PC-3 (cell line): ENCODE results near the gene PKD1L1. TPM values are rescaled to one million over a fixed set of nuclear protein-coding genes. Genes with fewer than 3 reads are reported as not detected.

Source experiments
- ATAC-seq: fragments of 200-7000 bp; cut with Tn5 transposase; 2 replicates; pipeline ENCODE4 v1.9.1; 2020; ENCODE audit warnings: mild to moderate bottlenecking, moderate library complexity
- BruUV-seq: library from RNA; stranded (reverse); fragments of 400-500 nt; replicated peaks from 2 replicates; lab custom pipeline; 2021; lab: Mats Ljungman, UMichigan
- CTCF ChIA-PET: fragments of 300-600 bp; sonication (Branson Sonifier 250); formaldehyde crosslinking; loops from one replicate; lab custom pipeline; 2022; ENCODE audit warnings: antibody characterized with exemption; lab: Charles Lee
- POLR2A ChIA-PET: fragments of 300-600 bp; sonication (Branson Sonifier 250); formaldehyde crosslinking; loops from one replicate; lab custom pipeline; 2022; ENCODE audit warnings: antibody characterized with exemption; ENCODE audit not compliant: unreplicated experiment; lab: Charles Lee
- DNase-seq: peaks from one replicate; pipeline ENCODE4 v3.0.0-alpha.2; 2015
- H2AFZ ChIP-seq: fragments of 300-600 bp; sonication (generic); 2 replicates; pipeline ENCODE4 v1.6.0; 2016; ENCODE audit warnings: antibody characterized with exemption, low read length
- H3F3A ChIP-seq: fragments of 300-600 bp; sonication (generic); one replicate; pipeline ENCODE4 v1.6.0; 2017; ENCODE audit warnings: antibody characterized with exemption, low read length, control low read depth, mild to moderate bottlenecking; ENCODE audit not compliant: unreplicated experiment
- H3K27ac ChIP-seq: fragments of 300-600 bp; sonication (generic); 2 replicates; pipeline ENCODE4 v1.5.1; 2016; ENCODE audit warnings: mild to moderate bottlenecking, low read length
- H3K27me3 ChIP-seq: fragments of 300-600 bp; sonication (generic); 2 replicates; pipeline ENCODE4 v1.6.1; 2016; ENCODE audit warnings: low read length, mixed read lengths
- H3K36me3 ChIP-seq: fragments of 300-600 bp; sonication (generic); 2 replicates; pipeline ENCODE4 v1.6.1; 2016; ENCODE audit warnings: low read depth, mixed run types, low read length, mixed read lengths
- H3K4me1 ChIP-seq: fragments of 300-600 bp; sonication (generic); 2 replicates; pipeline ENCODE4 v1.5.1; 2016; ENCODE audit warnings: low read length; ENCODE audit not compliant: insufficient read depth
- H3K4me2 ChIP-seq: fragments of 300-600 bp; sonication (generic); 2 replicates; pipeline ENCODE4 v1.6.0; 2016; ENCODE audit warnings: low read length
- H3K4me3 ChIP-seq: fragments of 300-600 bp; sonication (generic); 2 replicates; pipeline ENCODE4 v1.5.1; 2016; ENCODE audit warnings: mild to moderate bottlenecking, low read length, mixed read lengths
- H3K79me2 ChIP-seq: fragments of 300-600 bp; sonication (generic); 2 replicates; pipeline ENCODE4 v1.6.1; 2017; ENCODE audit warnings: low read length, mixed read lengths
- H3K9ac ChIP-seq: fragments of 300-600 bp; sonication (generic); 2 replicates; pipeline ENCODE4 v1.6.0; 2016; ENCODE audit warnings: mild to moderate bottlenecking, low read length
- H3K9me2 ChIP-seq: fragments of 300-600 bp; sonication (generic); replicated peaks from 2 replicates; pipeline ENCODE4 v1.6.1; 2016; ENCODE audit warnings: mixed run types, low read length, mixed read lengths
- H3K9me3 ChIP-seq: fragments of 300-600 bp; sonication (generic); 2 replicates; pipeline ENCODE4 v1.6.1; 2016; ENCODE audit warnings: low read length, mixed read lengths
- H4K20me1 ChIP-seq: fragments of 300-600 bp; sonication (generic); 2 replicates; pipeline ENCODE4 v1.6.1; 2016; ENCODE audit warnings: low read length, mixed read lengths
- CTCF ChIP-seq: fragments of 300-600 bp; sonication (generic); conservative IDR thresholded peaks from 2 replicates; pipeline ENCODE4 v1.5.1; 2017; ENCODE audit warnings: antibody characterized with exemption, low read depth, mild to moderate bottlenecking, low read length
- EZH2 ChIP-seq: fragments of 300-600 bp; sonication (generic); IDR thresholded peaks from one replicate; pipeline ENCODE4 v1.6.1; 2017; ENCODE audit warnings: antibody characterized with exemption, mild to moderate bottlenecking, low read length; ENCODE audit not compliant: unreplicated experiment
- EZH2phosphoT487 ChIP-seq: fragments of 300-600 bp; sonication (generic); IDR thresholded peaks from 2 replicates; pipeline ENCODE4 v1.6.1; 2018; ENCODE audit warnings: mild to moderate bottlenecking, antibody characterized with exemption, low read length, borderline replicate concordance
- intact Hi-C: fragments of 100-400 bp; cut with micrococcal nuclease; formaldehyde crosslinking; loops from 2 replicates; pipeline ENCODE4 v1.9.0; 2023
- total RNA-seq: library from RNA; depleted of rRNA; stranded (reverse); fragments of >200 nt; gene quantifications from 2 replicates; pipeline ENCODE4 v1.2.3, GENCODE V29; 2014

Gene PKD1L1
- total RNA-seq, 1 experiment from 2014 or later, result 0.04 TPM

- BruUV-seq, result no TSS peak
- no peaks in the 10 kb centered on the region for H3F3A ChIP-seq
- no peak overlapping the region for H3K9ac ChIP-seq
Measured at GRCh38 chr7:47939425-47940036, 8.7 kb downstream of the PKD1L1 start.

GRCh38 chr7:47938574-47939165 is 9.6 kb downstream of the PKD1L1 start:
- ChIA-PET CTCF (interaction anchor here (0.5 to 1.3 kb wide), 3 partner anchors 132 to 672 kb away, joined by 5 to 8 read pairs (median 5); no protein-coding TSS in a partner anchor), POLR2A (interaction anchor here (0.6 kb wide), 1 partner anchor 170 kb away, joined by 3 read pairs; no protein-coding TSS in a partner anchor)
- H3K4me3 ChIP-seq, result no peak overlapping the region
- no peaks in the 10 kb centered on the region for H3K9me3 ChIP-seq
- peaks cover 14% of the 10 kb centered on the region for H3K4me1 ChIP-seq
- intact Hi-C loops, result loop anchor here (5.0 kb wide), 1 partner anchor 121 kb away; no protein-coding TSS in a partner anchor
- no peak overlapping the region for H3K27ac ChIP-seq
- H2AFZ ChIP-seq, result no peak overlapping the region
- ATAC-seq (peak; percentile 65), DNase-seq (peak; percentile 44)
- no peak overlapping the region for H3K9ac ChIP-seq
- H4K20me1 ChIP-seq, result no peaks in the 10 kb centered on the region
- no TSS peak for BruUV-seq
- no peaks in the 10 kb centered on the region for H3K27me3 ChIP-seq
- TF ChIP-seq CTCF (peak; percentile 54), EZH2 (no peak), EZH2phosphoT487 (no peak)
- H3F3A ChIP-seq, result no peaks in the 10 kb centered on the region
- H3K4me2 ChIP-seq, result no peak overlapping the region
- no peaks in the 10 kb centered on the region for H3K36me3 ChIP-seq
- no peaks in the 10 kb centered on the region for H3K79me2 ChIP-seq
- no peaks in the 10 kb centered on the region for H3K9me2 ChIP-seq

More at GRCh38 chr7:47939425-47940036, 8.7 kb downstream of the PKD1L1 start:
- intact Hi-C loops, result loop anchor here (2.0 to 10.0 kb wide), 3 partner anchors 93 to 675 kb away; no protein-coding TSS in a partner anchor
- ATAC-seq, result no peak
- TF ChIP-seq CTCF, result no peak
- TF ChIP-seq EZH2phosphoT487, result no peak
- TF ChIP-seq EZH2, result no peak
- Histone ChIP-seq H3K4me1 (peaks cover 14% of the 10 kb centered on the region), H2AFZ (no peak overlapping the region), H3K36me3 (no peaks in the 10 kb centered on the region), H3K27me3 (no peaks in the 10 kb centered on the region), H3K4me3 (no peak overlapping the region), H3K9me3 (no peaks in the 10 kb centered on the region), H3K79me2 (no peaks in the 10 kb centered on the region), H3K9me2 (no peaks in the 10 kb centered on the region), H3K4me2 (no peak overlapping the region), H3K27ac (no peak overlapping the region), H4K20me1 (no peaks in the 10 kb centered on the region)
- ChIA-PET POLR2A (no interaction called here), CTCF (interaction anchor here (1.3 kb wide), 1 partner anchor 673 kb away, joined by 8 read pairs; no protein-coding TSS in a partner anchor)
- DNase-seq, result no peak
